ENCODE results near the gene NR6A1. TPM values are rescaled to one million over a fixed set of nuclear protein-coding genes. Genes with fewer than 3 reads are reported as not detected.

Gene NR6A1
- total RNA-seq, 1 experiment from 2014 or later: 99.3 TPM

DNA sequence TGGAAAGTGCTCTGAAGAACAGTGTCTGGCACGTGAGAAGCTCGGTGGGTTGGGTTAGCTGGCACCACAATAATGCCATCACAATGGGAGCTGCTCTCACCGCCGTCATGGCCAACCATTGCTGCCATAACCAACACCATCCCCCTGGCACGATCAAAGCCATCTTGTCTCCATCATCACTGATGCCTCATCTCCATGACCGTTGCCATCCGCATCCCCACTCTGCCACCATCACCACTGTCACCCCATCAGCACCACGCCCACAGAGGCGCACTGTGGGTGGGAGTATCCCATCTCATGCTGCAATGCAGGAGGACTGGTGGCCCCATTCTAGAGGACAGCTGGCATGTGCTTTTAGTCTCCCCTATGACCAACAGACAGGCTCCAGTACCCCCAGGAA lies 287.6 kb downstream of the NR6A1 start:
- H2BK120ac ChIP-seq (ENCODE audit: low read depth, low read length, poor library complexity, severe bottlenecking): no peak overlapping the region
- no peak overlapping the region for H3K18ac ChIP-seq (ENCODE audit: insufficient read length, low read depth, low read length)
- H2AFZ ChIP-seq (ENCODE audit: low read length): no peak overlapping the region
- no peak overlapping the region for H3K23ac ChIP-seq (ENCODE audit: insufficient read length, low read depth, low read length)
- peaks cover 3% of the 10 kb centered on the region for H4K20me1 ChIP-seq (ENCODE audit: control insufficient read depth, insufficient read depth, insufficient read length)
- no peaks in the 10 kb centered on the region for H3K79me2 ChIP-seq (ENCODE audit: insufficient read depth, low read length)
- H3K14ac ChIP-seq (ENCODE audit: insufficient read depth, low read length): no peak overlapping the region
- no CpG with 5 or more reads among the region's 9 CpGs for WGBS (ENCODE audit: extremely low coverage, insufficient read length, low lambda C conversion rate)
- TF ChIP-seq, protein P1, sequence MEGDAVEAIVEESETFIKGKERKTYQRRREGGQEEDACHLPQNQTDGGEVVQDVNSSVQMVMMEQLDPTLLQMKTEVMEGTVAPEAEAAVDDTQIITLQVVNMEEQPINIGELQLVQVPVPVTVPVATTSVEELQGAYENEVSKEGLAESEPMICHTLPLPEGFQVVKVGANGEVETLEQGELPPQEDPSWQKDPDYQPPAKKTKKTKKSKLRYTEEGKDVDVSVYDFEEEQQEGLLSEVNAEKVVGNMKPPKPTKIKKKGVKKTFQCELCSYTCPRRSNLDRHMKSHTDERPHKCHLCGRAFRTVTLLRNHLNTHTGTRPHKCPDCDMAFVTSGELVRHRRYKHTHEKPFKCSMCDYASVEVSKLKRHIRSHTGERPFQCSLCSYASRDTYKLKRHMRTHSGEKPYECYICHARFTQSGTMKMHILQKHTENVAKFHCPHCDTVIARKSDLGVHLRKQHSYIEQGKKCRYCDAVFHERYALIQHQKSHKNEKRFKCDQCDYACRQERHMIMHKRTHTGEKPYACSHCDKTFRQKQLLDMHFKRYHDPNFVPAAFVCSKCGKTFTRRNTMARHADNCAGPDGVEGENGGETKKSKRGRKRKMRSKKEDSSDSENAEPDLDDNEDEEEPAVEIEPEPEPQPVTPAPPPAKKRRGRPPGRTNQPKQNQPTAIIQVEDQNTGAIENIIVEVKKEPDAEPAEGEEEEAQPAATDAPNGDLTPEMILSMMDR (conservative IDR thresholded peaks at IDR 0.05): no peak
- no peak overlapping the region for H2BK5ac ChIP-seq (ENCODE audit: insufficient read length, low read length)
- no peak overlapping the region for H3K27ac Mint-ChIP-seq
- H3K9me3 Mint-ChIP-seq: peaks cover 2 to 4% of the 10 kb centered on the region in 2 experiments; a peak in 2 of 5 replicates
- no peak overlapping the region for H4K8ac ChIP-seq (replicated peaks; ENCODE audit: insufficient read length, low read depth, low read length)
- H3K4me2 ChIP-seq (ENCODE audit: insufficient read depth, insufficient read length, low read length): no peak overlapping the region
- H3K36me3 Mint-ChIP-seq (ENCODE audit: insufficient read depth in 1 of 3, low read depth in 3 of 3): no peaks in the 10 kb centered on the region; a peak in 1 of 7 replicates
- peaks cover 4% of the 10 kb centered on the region for H3K23me2 ChIP-seq (ENCODE audit: insufficient read length, low read depth, low read length, poor library complexity, severe bottlenecking)
- no peak overlapping the region for H2BK12ac ChIP-seq (ENCODE audit: insufficient read length, low read depth, low read length)
- H2BK15ac ChIP-seq (ENCODE audit: low read depth, low read length): no peak overlapping the region
- peaks cover 24 to 58% of the 10 kb centered on the region in 2 experiments for H3K4me1 Mint-ChIP-seq
- H3K79me1 ChIP-seq (ENCODE audit: insufficient read depth, low read depth, low read length, poor library complexity, severe bottlenecking): no peaks in the 10 kb centered on the region
- no peak for DNase-seq
- no peak overlapping the region for H4K5ac ChIP-seq (ENCODE audit: insufficient read length, low read depth, low read length)
- peaks cover 56% of the 10 kb centered on the region for H3K27me3 Mint-ChIP-seq (ENCODE audit: low read depth)
- H3K9me3 ChIP-seq (ENCODE audit: control insufficient read depth, low read depth, low read length): no peaks in the 10 kb centered on the region
- H3K9ac ChIP-seq (ENCODE audit: extremely low read depth, insufficient read length, low read length): no peak overlapping the region
- no peak overlapping the region for H2BK20ac ChIP-seq (ENCODE audit: low read depth, low read length, poor library complexity, severe bottlenecking)
- H3K4ac ChIP-seq (ENCODE audit: low read depth, low read length): no peak overlapping the region
- H3T11ph ChIP-seq (ENCODE audit: low read length): no peak overlapping the region
- H3K4me3 Mint-ChIP-seq: no peak overlapping the region
- H2AK5ac ChIP-seq (ENCODE audit: insufficient read length, low read length): no peak overlapping the region
- H3K4me1 ChIP-seq (ENCODE audit: insufficient read depth, low read length): no peaks in the 10 kb centered on the region
- H4K91ac ChIP-seq (ENCODE audit: insufficient read length, low read depth, low read length): no peak overlapping the region
- H3K27me3 ChIP-seq (ENCODE audit: insufficient read depth, low read length): peaks cover 3% of the 10 kb centered on the region; the same call in 1 of the 2 replicates
- no peak overlapping the region for H3K56ac ChIP-seq (ENCODE audit: insufficient read length, low read depth, low read length)
- no peak overlapping the region for H3K27ac ChIP-seq (ENCODE audit: insufficient read length, low read depth, low read length)

Data from H9 (cell line).